SH-SY5Y (cell line): ENCODE data around the gene FABP6.

Source experiments
- GATA2 ChIP-seq: IDR thresholded peaks from 2 replicates; pipeline ENCODE4 v1.6.1; 2011; ENCODE audit warnings: mild to moderate bottlenecking, low read depth, low read length
- GATA3 ChIP-seq: IDR thresholded peaks from 2 replicates; pipeline ENCODE4 v1.6.1; 2011; ENCODE audit warnings: low read depth, mild to moderate bottlenecking, low read length, moderate library complexity

GRCh38 chr5:160271396-160271795 lies 42.1 kb downstream of the FABP6 start:
- no peak for TF ChIP-seq GATA2
- TF ChIP-seq GATA3, result no peak
